NCI-H1417 treated with DMSO at 0.1 percent for 48 hours (cell line): Measurements from ENCODE around the gene CCDC187.
"Not testable (repeated sequence)": the region's sequence is repeated elsewhere in the genome, so short reads cannot be mapped to it uniquely, and the experiment has no call there.

Source experiments
- DNase-seq: peaks from one replicate; lab custom pipeline; 2025; lab: John Stamatoyannopoulos, UW

Gene CCDC187

DNA sequence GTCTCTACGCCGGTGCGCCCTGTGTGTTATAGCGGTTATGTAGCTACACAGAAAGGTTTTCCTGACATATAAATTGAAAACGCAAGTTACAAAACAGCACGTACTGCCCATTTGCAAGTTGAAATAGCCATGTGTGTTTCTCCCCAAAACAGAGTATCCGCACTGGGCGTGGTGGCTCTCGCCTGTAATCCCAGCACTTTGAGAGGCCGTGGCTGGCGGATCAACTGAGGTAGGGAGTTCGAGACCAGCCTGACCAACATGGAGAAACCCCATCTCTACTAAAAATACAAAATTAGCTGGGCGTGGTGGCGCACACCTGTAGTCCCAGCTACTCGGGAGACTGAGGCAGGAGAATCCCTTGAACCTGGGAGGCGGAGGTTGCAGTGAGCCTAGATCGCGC, 37.3 kb downstream of the CCDC187 start:
- not testable (repeated sequence) for DNase-seq

DNA sequence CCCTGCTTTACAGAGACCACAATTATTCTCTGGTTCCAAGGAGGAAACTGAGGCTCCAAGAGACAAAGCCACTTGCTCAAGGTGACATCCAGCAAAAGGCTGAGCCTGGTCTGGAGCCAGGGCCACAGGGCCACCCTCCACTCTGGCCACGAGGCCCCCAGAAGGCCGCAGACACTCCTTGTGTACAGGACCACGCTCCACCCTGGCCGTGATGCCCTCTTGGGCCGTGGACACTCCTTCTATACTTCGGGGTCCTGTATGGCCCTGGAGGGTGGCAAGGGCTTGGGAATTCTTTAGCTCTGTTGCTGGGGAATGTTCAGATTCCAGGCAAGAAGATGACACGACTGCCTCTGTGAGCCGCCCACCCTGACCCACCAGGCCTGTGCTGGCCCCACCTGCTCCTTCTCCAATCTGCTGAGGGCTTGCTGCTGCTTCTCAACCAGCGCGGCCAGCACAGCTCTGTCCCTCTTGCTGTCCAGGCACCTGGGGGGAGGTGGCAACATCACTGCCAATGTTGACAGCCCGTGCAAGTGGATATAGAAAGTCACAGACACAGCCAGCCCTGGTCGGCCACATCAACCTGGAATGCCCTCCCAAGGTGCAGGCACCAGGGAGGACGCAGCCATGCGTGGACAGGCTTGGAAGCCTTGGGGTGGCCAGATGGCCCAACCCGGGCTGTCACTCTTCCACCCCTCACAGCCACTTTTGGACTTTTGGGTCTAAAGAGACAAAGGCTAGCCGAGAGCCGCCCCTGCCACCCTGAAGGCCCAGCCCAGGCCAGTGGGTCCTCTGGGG, 38.1 kb downstream of the CCDC187 start:
- DNase-seq, result no peak

- no peak for DNase-seq
Measured at GRCh38 chr9:136264441-136265405, 39.2 kb downstream of the CCDC187 start.

DNA sequence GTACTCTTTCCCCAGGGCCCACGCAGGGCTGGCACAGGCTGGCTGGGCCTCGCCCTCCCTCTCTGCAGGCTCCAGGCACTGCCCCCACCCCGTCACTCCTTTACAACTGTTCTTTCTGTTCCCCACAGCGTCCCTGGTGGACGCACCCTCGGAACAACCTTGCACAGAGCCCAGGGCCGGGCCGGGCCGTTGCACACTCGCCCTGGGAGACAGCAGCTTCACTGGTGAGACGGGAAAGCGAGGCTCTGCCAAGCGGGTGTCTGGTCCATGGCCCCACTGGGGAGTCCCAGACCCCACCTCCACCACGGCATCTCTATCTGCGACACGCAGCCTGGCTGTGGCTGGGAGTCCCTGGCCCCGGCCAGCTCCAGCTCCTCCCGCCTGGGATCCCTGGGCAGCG, 39.9 kb downstream of the CCDC187 start:
- DNase-seq, result no peak

DNA sequence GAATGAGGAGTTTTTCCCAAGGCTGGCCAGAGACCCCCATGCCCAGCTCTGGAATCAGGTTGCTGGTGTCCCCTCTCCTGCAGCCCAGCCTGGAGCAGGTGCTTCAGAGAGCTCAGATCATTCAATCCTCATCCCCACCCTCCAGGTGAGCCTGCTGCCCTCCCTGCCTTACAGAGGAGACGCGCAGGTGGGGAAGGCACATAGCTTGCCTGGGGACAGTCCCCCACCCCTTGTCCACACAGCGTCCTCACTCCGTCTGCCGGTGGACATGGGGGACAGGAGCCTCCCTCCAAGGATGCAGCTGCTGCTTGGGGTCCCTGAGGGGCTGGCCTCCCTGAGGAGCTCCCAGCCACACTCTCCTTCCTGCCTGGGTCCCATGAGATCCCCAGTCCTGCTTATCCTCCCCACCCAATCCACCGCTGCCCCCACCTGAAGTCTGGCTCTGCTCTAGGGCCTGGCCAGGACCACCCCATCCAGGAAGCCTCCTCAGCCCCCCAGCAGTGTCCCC, 41.2 kb downstream of the CCDC187 start:
- no peak for DNase-seq

GRCh38 chr9:136261686-136262430, 42.0 kb downstream of the CCDC187 start:
- no peak for DNase-seq

GRCh38 chr9:136260936-136261472, 42.9 kb downstream of the CCDC187 start:
- no peak for DNase-seq

DNA sequence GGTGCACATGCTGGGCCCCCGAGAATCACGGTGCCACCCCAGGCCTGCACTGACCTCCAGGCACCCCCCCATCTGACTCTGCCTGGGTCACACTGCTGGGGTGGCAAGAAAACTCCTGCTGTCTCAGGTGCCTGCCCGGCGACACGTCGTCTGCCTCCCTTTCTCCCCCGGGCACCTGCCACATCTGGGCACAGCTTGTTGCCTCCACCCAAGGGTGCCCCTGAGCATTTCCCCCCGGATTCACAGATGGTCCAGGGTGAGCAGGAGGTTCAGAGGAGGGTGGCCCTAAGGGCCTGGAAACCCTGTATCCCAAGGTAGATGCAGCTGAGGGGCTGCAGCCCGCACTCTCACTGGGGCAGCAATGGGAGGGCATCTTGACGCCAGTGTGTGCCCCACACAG, 43.4 kb downstream of the CCDC187 start:
- no peak for DNase-seq

GRCh38 chr9:136259836-136260235, 44.1 kb downstream of the CCDC187 start:
- DNase-seq, result no peak

- DNase-seq, result no peak
Measured at GRCh38 chr9:136259517-136259813, 44.4 kb downstream of the CCDC187 start.

GRCh38 chr9:136258786-136259516, 44.9 kb downstream of the CCDC187 start:
- no peak for DNase-seq

- DNase-seq, result no peak
Measured at GRCh38 chr9:136258299-136258625, 45.6 kb downstream of the CCDC187 start.

GRCh38 chr9:136257381-136258298, 46.3 kb downstream of the CCDC187 start:
- no peak for DNase-seq

DNA sequence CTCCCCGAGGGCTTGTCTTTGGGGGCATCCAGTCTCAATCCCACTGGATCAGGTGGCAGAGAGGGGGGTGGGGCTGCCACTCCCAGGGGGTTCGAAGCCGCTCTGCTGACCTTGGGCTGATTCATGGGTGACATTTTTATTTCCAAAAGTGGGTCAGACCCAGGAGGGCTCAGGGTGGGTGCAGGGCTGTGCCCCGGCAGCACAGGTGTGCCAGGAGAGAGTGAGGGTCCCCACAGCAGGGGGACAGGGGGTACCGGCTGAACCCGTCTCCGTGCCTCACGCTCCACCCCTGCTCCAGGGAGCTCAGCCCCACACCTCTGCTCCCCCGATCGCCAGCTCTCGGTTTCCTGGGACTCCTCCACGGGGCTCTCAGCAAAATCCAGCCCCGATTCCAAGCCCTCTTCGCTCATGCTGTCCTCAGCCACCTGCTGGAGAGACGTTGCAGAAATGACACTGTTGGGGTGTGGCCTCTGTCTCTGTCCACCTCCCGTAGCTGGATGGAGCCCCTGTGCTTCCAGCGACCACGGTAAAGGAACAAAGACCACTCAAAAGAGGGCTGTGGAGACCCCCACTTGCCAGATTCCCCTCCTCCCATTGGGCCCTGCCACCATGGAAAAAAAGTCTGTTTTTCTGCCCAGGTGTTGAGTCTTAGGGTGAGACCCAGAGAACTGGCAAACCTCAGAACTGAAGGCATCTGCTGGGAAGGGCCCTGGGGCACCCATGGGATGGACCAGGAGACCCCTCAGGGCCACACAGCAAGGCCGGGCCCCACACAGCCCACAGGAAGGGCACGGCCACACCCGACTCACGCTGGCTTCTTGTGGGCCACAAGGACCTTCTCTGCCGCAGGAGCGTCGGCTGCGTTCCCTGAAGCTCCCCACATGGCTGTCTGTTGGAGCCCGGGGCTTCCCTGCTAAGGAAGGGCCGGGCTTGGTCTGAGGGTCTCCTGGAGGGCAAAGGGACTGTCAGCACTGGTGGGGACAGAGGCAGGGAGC, 47.7 kb downstream of the CCDC187 start:
- DNase-seq, result no peak

GRCh38 chr9:136255166-136255538, 48.7 kb downstream of the CCDC187 start:
- no peak for DNase-seq

GRCh38 chr9:136254381-136255165, 49.3 kb downstream of the CCDC187 start:
- no peak for DNase-seq

- no peak for DNase-seq
Measured at GRCh38 chr9:136253246-136254130, 50.4 kb downstream of the CCDC187 start.
